Brain pericyte (primary cell): ENCODE results near the gene AARS1.
"Not testable (repeated sequence)": the region's sequence is repeated elsewhere in the genome, so short reads cannot be mapped to it uniquely, and the experiment has no call there.

Source experiments
- DNase-seq: peaks from one replicate; pipeline ENCODE4 v3.0.0-alpha.2; 2012; ENCODE audit warnings: low read depth, low spot score

The AARS1 gene

DNA sequence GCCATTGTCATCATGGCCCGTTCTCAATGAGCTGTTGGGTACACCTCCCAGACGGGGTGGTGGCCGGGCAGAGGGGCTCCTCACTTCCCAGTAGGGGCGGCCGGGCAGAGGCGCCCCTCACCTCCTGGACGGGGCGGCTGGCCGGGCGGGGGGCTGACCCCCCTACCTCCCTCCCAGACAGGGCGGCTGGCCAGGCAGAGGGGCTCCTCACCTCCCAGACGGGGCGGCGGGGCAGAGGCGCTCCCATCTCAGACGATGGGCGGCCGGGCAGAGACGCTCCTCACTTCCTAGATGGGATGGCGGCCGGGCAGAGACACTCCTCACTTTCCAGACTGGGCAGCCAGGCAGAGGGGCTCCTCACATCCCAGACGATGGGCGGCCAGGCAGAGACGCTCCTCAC, 64.7 kb downstream of the AARS1 start:
- DNase-seq, result not testable (repeated sequence)

DNA sequence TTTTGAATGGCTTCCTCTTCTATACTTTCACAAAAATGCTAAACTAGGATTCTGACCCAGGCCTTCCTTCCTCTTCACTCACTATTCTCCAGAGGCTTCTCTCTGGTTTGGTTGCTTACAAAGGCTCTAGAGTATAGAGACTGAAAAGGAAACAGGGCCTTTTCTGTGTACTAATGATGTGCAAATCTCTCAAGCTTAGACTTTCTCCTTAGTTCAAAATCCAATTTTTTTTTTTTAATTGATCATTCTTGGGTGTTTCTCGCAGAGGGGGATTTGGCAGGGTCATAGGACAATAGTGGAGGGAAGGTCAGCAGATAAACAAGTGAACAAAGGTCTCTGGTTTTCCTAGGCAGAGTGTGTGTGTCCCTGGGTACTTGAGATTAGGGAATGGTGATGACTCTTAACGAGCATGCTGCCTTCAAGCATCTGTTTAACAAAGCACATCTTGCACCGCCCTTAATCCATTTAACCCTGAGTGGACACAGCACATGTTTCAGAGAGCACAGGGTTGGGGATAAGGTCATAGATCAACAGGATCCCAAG, 65.3 kb downstream of the AARS1 start:
- DNase-seq, result not testable (repeated sequence)

DNA sequence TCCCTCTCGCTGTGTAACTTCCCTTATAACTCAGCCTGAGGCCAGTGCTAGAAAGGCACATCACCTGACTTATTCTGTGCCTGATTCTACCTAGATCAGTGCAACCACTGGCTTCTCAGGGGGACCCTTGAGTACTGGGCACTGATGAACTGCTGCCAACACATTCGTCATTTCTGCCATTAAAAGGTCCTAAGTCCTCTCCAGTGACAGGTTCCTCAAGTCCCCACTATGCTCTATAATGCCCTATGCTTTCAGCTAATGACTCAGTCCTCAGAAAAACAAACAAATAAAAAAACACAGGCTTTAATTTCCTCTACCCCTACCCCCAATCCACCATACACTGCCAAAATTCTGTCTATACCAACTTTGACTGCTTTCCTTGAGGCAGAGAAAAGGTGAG, 66.1 kb downstream of the AARS1 start:
- not testable (repeated sequence) for DNase-seq

DNA sequence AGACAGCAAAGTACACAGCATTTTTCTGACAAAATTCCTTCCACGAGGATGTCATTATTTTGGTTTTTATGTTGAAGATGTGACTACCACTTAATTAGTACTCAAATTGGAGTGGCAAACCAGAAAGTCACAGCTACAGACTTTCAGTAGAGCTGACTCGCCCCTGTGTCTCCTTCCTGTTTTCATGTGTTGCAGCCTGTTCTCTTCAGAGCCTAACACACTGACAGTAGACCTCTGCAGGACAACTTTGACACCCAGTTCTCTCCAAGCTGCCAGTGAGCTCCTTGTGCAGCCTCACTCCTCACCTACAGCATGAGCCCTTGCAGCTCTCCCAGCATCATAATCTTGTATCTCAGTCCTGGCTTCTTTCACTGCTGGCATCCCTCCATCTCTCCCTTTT, 66.7 kb downstream of the AARS1 start:
- DNase-seq, result not testable (repeated sequence)

DNA sequence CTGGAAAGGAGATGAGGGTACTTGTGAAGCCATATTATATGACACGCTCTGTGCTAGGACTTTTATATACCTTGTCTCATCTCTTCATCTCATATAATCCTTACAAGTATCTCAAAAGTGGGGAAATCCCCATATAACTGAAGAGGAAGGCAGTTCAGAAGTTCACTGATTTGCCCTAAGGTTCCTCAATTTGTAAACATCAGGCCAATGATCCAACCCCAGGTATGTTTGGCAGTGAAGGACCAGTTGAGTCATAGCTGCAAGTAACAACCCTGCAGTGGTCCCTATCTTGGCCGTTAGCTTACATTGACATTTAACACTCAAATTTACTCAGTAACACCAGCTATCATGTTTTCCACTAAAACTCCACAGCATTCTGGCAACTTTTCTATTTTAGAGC, 70.7 kb downstream of the AARS1 start:
- DNase-seq, result not testable (repeated sequence)

DNA sequence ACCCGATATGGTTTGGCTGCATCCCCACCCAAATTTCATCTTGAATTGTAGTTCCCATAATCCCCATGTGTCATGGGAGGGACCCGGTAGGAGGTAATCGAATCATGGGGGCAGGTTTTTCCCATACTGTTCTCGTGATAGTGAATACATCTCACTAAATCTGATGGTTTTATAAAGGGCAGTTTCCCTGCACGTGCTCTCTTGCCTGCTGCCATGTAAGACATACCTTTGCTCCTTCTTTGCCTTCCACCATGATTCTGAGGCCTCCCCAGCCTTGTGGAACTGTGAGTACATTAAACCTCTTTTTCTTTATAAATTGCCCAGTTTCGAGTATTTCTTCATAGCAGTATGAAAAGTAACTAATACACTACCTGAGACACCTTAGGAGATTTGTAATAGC, 82.9 kb downstream of the AARS1 start:
- DNase-seq, result not testable (repeated sequence)

DNA sequence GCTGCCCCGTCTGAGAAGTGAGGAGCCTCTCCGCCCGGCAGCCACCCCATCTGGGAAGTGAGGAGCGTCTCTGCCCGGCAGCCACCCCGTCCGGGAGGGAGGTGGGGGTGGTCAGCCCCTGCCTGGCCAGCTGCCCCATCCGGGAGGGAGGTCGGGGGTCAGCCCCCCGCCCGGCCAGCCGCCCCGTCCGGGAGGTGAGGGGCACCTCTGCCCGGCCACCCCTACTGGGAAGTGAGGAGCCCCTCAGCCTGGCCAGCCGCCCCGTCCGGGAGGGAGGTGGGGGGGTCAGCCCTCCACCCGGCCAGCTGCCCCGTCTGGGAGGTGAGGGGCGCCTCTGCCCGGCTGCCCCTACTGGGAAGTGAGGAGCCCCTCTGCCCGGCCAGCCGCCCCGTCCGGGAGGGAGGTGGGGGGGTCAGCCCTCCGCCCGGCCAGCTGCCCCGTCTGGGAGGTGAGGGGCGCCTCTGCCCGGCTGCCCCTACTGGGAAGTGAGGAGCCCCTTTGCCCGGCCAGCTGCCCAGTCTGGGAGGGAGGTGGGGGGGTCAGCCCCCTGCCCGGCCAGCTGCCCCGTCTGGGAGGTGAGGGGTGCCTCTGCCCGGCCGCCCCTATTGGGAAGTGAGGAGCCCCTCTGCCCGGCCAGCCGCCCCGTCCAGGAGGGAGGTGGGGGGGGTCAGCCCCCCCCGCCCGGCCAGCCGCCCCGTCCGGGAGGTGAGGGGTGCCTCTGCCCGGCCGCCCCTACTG, 84.5 kb downstream of the AARS1 start:
- DNase-seq, result not testable (repeated sequence)

DNA sequence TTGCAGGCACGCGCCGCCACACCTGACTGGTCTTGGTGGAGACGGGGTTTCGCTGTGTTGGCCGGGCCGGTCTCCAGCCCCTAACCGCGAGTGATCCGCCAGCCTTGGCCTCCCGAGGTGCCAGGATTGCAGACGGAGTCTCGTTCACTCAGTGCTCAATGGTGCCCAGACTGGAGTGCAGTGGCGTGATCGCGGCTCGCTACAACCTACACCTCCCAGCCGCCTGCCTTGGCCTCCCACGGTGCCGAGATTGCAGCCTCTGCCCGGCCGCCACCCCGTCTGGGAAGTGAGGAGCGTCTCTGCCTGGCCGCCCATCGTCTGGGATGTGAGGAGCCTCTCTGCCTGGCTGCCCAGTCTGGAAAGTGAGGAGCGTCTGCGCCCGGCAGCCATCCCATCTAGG, 85.3 kb downstream of the AARS1 start:
- not testable (repeated sequence) for DNase-seq

DNA sequence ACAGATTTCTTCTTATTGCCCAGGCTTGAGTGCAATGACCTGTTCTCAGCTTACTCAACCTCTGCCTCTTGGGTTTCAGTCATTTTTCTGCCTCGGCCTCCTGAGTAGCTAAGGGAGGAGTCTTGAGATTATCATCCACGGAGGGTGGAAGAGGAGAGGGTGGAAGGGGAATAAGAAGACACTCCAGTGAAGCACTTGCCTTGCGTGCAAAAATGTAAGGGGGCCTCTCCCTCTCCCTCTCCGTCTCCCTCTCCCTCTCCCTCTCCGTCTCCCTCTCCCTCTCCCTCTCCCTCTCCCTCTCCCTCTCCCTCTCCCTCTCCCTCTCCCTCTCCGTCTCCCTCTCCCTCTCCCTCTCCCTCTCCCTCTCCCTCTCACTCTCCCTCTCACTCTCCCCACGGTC, 85.8 kb downstream of the AARS1 start:
- not testable (repeated sequence) for DNase-seq
